NB4 (cell line): ENCODE measurements around the gene NDUFB4.

ENCODE experiments used
- MYC ChIP-seq: IDR thresholded peaks from 2 replicates; pipeline ENCODE4 v1.6.1; 2011; ENCODE audit warnings: low read depth, low read length
- POLR2A ChIP-seq: IDR thresholded peaks from 2 replicates; pipeline ENCODE4 v1.6.1; 2011; ENCODE audit warnings: mild to moderate bottlenecking; ENCODE audit not compliant: insufficient read length; ENCODE audit errors: extremely low read depth
- TF ChIP-seq, protein P1 (sequence below): IDR thresholded peaks from one replicate; pipeline ENCODE4 v1.5.1; 2012; ENCODE audit warnings: low read depth, low read length
- TF ChIP-seq, protein P2 (sequence below): IDR thresholded peaks from 2 replicates; pipeline ENCODE4 v1.6.1; 2011; ENCODE audit warnings: low read depth, low read length

DNA sequence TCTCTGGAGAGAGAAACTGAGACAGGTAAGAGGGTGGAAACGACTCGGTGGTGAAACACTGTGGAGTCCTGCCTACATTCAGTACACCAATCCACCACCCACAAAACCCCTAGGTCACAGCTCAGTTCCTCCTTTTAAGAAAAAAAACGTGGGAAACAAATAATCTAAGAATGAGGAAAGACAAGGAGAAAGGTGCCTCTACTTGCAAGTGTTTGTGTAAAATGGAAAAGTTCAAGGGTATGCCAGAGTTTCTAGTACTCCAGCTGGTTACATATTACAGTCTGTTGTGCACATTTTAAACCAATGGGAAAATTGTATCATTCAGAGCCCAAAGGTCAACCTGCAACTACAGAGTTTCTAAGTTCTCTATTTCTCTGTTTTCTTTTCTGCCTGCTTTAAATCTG lies 53.7 kb downstream of the NDUFB4 start:
- TF ChIP-seq, protein P1, sequence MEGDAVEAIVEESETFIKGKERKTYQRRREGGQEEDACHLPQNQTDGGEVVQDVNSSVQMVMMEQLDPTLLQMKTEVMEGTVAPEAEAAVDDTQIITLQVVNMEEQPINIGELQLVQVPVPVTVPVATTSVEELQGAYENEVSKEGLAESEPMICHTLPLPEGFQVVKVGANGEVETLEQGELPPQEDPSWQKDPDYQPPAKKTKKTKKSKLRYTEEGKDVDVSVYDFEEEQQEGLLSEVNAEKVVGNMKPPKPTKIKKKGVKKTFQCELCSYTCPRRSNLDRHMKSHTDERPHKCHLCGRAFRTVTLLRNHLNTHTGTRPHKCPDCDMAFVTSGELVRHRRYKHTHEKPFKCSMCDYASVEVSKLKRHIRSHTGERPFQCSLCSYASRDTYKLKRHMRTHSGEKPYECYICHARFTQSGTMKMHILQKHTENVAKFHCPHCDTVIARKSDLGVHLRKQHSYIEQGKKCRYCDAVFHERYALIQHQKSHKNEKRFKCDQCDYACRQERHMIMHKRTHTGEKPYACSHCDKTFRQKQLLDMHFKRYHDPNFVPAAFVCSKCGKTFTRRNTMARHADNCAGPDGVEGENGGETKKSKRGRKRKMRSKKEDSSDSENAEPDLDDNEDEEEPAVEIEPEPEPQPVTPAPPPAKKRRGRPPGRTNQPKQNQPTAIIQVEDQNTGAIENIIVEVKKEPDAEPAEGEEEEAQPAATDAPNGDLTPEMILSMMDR: no peak
- TF ChIP-seq POLR2A (no peak), MYC (no peak)
- TF ChIP-seq, protein P2, sequence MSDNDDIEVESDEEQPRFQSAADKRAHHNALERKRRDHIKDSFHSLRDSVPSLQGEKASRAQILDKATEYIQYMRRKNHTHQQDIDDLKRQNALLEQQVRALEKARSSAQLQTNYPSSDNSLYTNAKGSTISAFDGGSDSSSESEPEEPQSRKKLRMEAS: no peak
